ENCODE measurements around the gene SENP8.

SENP8 gene

GRCh38 chr15:72113347-72114031 is 4.7 kb upstream of the SENP8 start:
- no peak for DNase-seq (ENCODE audit: low read depth)

GRCh38 chr15:72116731-72117485 is 1.3 kb upstream of the SENP8 start:
- peak; percentile 14 for DNase-seq (ENCODE audit: low read depth)

- peak; percentile 61 for DNase-seq (ENCODE audit: low read depth)
These were observed 652 bp upstream of the SENP8 start for GRCh38 chr15:72117486-72118016.

- no peak for DNase-seq (ENCODE audit: low read depth)
These were observed 6.0 kb downstream of the SENP8 start for GRCh38 chr15:72124218-72124617.

DNA sequence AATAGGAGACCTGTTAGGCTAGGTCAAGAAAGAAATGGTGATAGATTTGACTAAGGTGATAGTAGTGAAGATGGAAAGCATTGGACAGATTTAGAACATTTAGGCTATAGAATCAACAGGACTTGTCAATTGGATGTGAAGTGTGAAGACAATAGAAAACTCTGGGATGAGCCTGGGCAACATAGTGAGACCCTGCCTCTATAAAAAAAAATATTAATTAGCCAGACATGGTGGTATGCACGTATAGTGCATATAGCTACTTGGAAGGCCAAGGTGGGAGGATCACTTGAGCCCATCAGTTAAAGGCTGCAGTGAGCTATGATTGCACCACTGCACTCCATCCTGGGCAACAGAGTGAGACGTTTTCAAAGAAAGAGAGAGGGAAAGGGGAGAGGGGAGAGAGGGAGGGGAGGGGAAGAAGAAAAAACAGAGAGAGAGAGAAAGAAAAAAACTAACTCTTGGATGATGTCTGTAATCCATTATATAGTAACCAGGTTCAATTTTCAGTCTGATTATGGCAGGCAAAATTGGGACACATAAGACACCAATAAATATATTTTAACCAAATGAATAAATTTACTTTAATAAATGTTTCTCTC is 9.6 kb downstream of the SENP8 start:
- DNase-seq (ENCODE audit: low read depth) = no peak

GRCh38 chr15:72128359-72128758 is 10.2 kb downstream of the SENP8 start:
- no peak for DNase-seq (ENCODE audit: low read depth)

- no peak for DNase-seq (ENCODE audit: low read depth)
These were observed 12.1 kb downstream of the SENP8 start for GRCh38 chr15:72130272-72130671.

- no peak for DNase-seq (ENCODE audit: low read depth)
These were observed 13.7 kb downstream of the SENP8 start for GRCh38 chr15:72131922-72132321.

DNA sequence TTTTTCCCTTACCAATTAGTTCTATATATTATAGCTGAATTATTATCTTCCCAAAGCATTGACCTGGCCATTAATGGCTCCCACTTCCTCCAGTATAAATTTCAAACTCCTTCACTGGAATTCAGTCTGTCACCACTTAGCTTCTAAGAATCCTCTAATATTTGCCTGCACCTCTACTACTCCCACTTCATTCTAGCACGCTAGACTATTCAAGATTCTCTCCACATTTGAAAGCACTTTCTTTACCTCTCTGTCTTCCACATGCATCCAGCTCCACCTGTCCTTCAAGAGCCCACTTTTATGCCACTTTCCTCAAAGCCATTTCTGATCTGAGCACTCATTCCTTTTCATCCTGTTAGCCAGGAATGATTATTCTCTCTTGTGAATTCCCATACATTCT is 15.0 kb downstream of the SENP8 start:
- no peak for DNase-seq (ENCODE audit: low read depth)

DNA sequence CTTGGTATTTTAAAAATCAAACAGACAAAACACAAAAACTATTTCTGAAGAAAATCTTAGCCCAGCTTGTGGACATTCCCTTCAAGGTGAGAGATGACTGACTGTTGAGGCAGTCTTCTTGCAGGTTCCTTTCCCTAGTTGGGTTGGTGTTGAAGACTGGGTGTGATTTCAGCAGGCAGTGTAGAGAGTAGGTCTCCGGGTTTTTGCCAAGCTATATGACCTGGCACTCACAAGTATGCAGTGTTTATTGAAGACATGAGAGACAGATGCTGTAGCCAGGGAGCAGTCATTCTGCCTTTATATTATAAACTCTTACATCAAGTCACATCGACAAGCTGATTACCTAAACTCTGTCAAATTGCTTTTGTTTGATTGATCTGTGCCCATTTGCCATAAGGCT is 17.5 kb downstream of the SENP8 start:
- DNase-seq (ENCODE audit: low read depth) = no peak

DNA sequence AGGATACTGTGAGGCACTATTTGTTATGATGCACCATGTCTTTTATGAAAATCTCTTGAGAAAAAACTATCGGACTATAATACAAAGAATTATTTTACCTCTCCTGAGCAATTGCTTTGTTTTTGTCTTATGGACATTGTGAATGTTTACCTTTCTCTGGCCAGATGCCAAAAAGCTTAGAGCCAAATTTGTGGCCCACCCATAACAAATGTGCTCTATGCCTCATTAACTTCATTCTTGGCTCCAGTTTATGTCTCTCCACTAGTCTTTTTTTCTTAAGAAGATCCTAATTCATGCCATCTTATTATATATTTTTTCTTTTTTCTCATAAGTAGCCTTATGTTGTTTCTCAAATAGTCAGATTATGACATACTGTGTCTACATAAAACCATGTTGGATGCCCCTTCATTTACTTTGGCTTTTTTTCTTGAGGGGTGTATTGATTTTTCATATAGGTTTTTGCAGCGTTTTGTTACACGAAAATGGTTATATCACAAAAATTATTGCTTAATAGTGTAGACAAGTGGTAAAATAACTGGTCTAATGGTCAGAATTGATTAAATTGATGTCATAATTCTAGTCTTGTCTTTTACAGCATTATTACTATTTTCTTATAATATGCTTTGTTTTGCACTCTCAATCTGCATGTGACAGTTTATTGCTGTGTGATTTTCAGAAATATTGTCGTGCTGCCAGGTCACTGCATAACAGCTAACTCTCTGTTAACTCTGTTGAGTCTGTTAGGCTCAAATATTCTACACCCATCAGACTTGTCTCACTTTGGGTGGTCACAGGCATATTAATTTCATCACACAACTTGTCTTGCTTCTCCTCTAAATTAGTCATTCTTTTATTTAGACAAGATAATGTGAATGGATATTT is 18.2 kb downstream of the SENP8 start:
- DNase-seq (ENCODE audit: low read depth) = no peak

GRCh38 chr15:72139667-72140066 is 21.5 kb downstream of the SENP8 start:
- DNase-seq (ENCODE audit: low read depth) = no peak

GRCh38 chr15:72140088-72140487 is 21.9 kb downstream of the SENP8 start:
- DNase-seq (ENCODE audit: low read depth) = no peak

DNA sequence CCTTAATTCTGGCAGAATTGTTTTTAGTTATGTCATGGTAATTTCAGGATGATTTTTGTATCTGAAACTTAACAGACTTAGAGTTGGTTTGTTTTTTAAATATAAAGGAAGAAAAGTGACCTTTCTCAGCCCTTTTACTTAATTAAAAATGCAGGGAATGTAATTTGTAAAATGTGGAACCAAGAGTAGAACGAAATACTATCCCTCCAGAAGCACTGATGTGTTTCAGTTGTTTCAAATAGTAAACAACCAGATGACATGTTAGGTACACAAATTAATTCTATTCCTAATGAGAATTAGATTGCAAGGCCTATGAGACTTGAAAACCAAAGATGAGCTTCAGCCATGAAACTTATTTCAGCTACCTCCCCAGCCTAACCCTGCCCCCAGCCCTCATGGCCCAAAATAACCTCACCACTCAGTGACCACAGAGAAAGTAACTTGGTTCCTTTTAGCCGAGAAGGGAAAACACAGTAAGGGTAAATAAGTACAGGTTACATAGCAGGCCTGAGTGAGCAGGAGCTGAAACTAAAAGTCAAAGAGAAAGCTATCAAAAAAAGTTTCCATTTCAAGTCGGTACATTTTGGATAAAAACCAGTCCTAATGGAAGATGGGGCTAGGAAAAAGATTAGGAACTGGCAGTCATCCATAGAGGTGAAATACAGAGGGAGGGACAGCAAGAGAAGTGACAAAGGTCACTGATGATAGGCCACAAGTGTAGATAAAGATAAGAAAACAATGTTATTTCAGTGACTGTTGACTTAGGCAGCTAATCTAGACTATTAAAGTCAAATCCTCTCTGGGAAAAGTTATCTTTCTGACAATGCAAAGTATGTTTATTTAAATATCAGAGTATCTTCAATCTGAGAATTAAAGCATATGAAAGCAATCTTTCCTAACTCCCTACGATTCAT is 23.2 kb downstream of the SENP8 start:
- DNase-seq (ENCODE audit: low read depth) = no peak

- DNase-seq (ENCODE audit: low read depth) = no peak
These were observed 28.0 kb downstream of the SENP8 start for GRCh38 chr15:72146221-72146620.

DNA sequence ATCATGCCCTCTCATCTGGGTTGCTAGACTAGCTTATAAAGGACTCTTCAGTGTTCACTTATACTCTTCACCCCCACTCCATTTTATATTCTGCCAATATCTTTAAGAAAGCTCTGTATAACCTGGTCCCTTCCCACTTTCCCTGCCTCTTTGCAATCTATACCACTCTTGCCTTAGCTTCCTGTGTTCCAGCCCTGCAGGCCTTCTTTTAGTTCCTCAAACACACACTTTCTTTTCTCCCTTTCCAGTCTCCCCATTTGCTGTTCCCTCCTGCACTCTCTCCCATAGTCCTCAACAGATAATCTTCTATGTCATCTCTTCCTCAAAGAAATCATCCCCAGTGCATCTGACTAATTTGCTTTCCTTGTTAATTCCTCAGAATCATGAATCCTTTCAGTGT is 28.7 kb downstream of the SENP8 start:
- DNase-seq (ENCODE audit: low read depth) = no peak

GRCh38 chr15:72147418-72147817 is 29.2 kb downstream of the SENP8 start:
- DNase-seq (ENCODE audit: low read depth) = peak; percentile 50

- no peak for DNase-seq (ENCODE audit: low read depth)
These were observed 35.2 kb downstream of the SENP8 start for GRCh38 chr15:72153269-72154000.

- no peak for DNase-seq (ENCODE audit: low read depth)
These were observed 36.1 kb downstream of the SENP8 start for GRCh38 chr15:72154316-72154715.

GRCh38 chr15:72155003-72155621 is 36.9 kb downstream of the SENP8 start:
- DNase-seq (ENCODE audit: low read depth) = peak; percentile 26

Data from amniotic epithelial cell (primary cell).